K562 (cell line): Measurements from ENCODE around the gene CNTD1. TPM values are rescaled to one million over a fixed set of nuclear protein-coding genes. Genes with fewer than 3 reads are reported as not detected.

Experiments
- ATF1 ChIP-seq, 2 experiments: fragments of 450-650 bp in 1 of 2; IDR thresholded peaks; 2 replicates each; pipeline ENCODE4 v1.6.1; 2016; ENCODE audit warnings: missing compliant biosample characterization in 1 of 2, missing genetic modification characterization in 1 of 2
- BRF2 ChIP-seq: IDR thresholded peaks from 3 replicates; pipeline ENCODE4 v1.6.1; 2011; ENCODE audit warnings: borderline replicate concordance, mild to moderate bottlenecking; ENCODE audit not compliant: insufficient read length, insufficient read depth
- CBX5 ChIP-seq: IDR thresholded peaks from 2 replicates; pipeline ENCODE4 v1.6.1; 2014; ENCODE audit warnings: low read depth, borderline replicate concordance
- FOXK1 ChIP-seq: sonication (generic); formaldehyde crosslinking; IDR thresholded peaks from 2 replicates; pipeline ENCODE4 v1.8.0; 2022; ENCODE audit warnings: missing genetic modification reagents, mild to moderate bottlenecking, borderline replicate concordance
- GMEB1 ChIP-seq: fragments of 250-450 bp; sonication (Bioruptor Pico); IDR thresholded peaks from 2 replicates; pipeline ENCODE4 v1.4.0; 2020; ENCODE audit warnings: mild to moderate bottlenecking
- IRF9 ChIP-seq: fragments of 450-650 bp; IDR thresholded peaks from 2 replicates; pipeline ENCODE4 v1.6.1; 2016; ENCODE audit warnings: missing biosample characterization, missing genetic modification characterization
- JUNB ChIP-seq: fragments of 450-650 bp; formaldehyde crosslinking; conservative IDR thresholded peaks from 2 replicates; pipeline ENCODE4 v1.4.0; 2020; ENCODE audit warnings: mild to moderate bottlenecking
- PRPF4 ChIP-seq: fragments of 200-400 bp; formaldehyde crosslinking; IDR thresholded peaks from one replicate; pipeline ENCODE4 v1.6.1; 2017; ENCODE audit warnings: low read length, low read depth, mild to moderate bottlenecking; ENCODE audit not compliant: insufficient read depth, poor library complexity, severe bottlenecking
- RERE ChIP-seq: sonication (generic); formaldehyde crosslinking; IDR thresholded peaks from 2 replicates; pipeline ENCODE4 v1.8.0; 2023; ENCODE audit warnings: missing genetic modification reagents, mild to moderate bottlenecking, borderline replicate concordance
- SAFB ChIP-seq: fragments of 200-400 bp; formaldehyde crosslinking; IDR thresholded peaks from 2 replicates; pipeline ENCODE4 v1.6.1; 2017; ENCODE audit warnings: low read depth, low read length, borderline replicate concordance
- STAT5B ChIP-seq: fragments of 250-450 bp; sonication (Bioruptor Pico); IDR thresholded peaks from 2 replicates; pipeline ENCODE4 v1.8.0; 2021; ENCODE audit warnings: mild to moderate bottlenecking, inconsistent platforms
- THAP7 ChIP-seq: fragments of 250-450 bp; sonication (Bioruptor Pico); IDR thresholded peaks from 2 replicates; pipeline ENCODE4 v1.5.0; 2021
- ZBTB1 ChIP-seq: sonication (generic); formaldehyde crosslinking; IDR thresholded peaks from 2 replicates; pipeline ENCODE4 v1.8.1; 2023; ENCODE audit warnings: missing genetic modification reagents, low read depth, mild to moderate bottlenecking, borderline replicate concordance
- ZEB2 ChIP-seq: fragments of 450-650 bp; IDR thresholded peaks from 2 replicates; pipeline ENCODE4 v1.6.1; 2016
- ZNF140 ChIP-seq: fragments of 250-450 bp; sonication (Bioruptor Pico); IDR thresholded peaks from 2 replicates; pipeline ENCODE4 v1.8.0; 2021; ENCODE audit warnings: moderate library complexity, mild to moderate bottlenecking, inconsistent platforms
- ZNF695 ChIP-seq: fragments of 450-650 bp; formaldehyde crosslinking; IDR thresholded peaks from 2 replicates; pipeline ENCODE4 v1.4.0; 2020; ENCODE audit warnings: mild to moderate bottlenecking, moderate library complexity
- polyA plus RNA-seq, 8 experiments: library from polyadenylated mRNA; depleted of rRNA in 4 of 8; stranded (reverse) in 5 of 8; unstranded in 3 of 8; fragments of >200 nt; fragmentation: Nextera tagmentation in 2 of 8; fragmentation: Illumina TruSeq in 1 of 8; extraction: Ambion mirVana in 2 of 8; extraction: Trizol in 1 of 8; gene quantifications; 2 replicates each; pipeline versions ENCODE4 v1.2.1 to v1.2.3, GENCODE V29; 2011 to 2014; ENCODE audit warnings: inconsistent platforms in 1 of 8, missing spikeins in 1 of 8
- total RNA-seq, 7 experiments: library from RNA; depleted of rRNA in 6 of 7; stranded (reverse); fragments of >200 nt in 6 of 7; fragmentation: Illumina TruSeq in 2 of 7; extraction: Trizol in 2 of 7; gene quantifications; 2 replicates each; pipeline versions ENCODE4 v1.2.1 to v1.2.3, GENCODE V29; 2011 to 2021; ENCODE audit warnings: low replicate concordance in 1 of 7

Gene CNTD1
- total and polyA plus RNA-seq, 9 of the 15 experiments (the other 6 are each of a cell fraction or from before 2014, with no cell fraction given) = 0.12 to 0.86 (median 0.41) TPM; not detected in 1

- TF ChIP-seq THAP7 (CRISPR knock-in tag) (no peak), JUNB (CRISPR knock-in tag) (no peak), ZBTB1 (CRISPR knock-in tag) (no peak), SAFB (no peak), CBX5 (no peak), ZNF140 (no peak), FOXK1 (no peak; the same call in 1 of the 2 replicates), BRF2 (no peak), ZEB2 (peak; percentile 79), IRF9 (tag) (no peak), STAT5B (no peak), ZNF695 (CRISPR knock-in tag) (no peak), ATF1 (CRISPR knock-in tag; IDR thresholded peaks at IDR 0.05) (peak; percentile 92), ATF1 (tag; IDR thresholded peaks at IDR 0.05) (peak; percentile 100), PRPF4 (peak; percentile 44), RERE (CRISPR knock-in tag) (no peak), GMEB1 (CRISPR knock-in tag) (peak; percentile 67)
These were observed 34.5 kb downstream of the CNTD1 start, which contains the start of gene PSME3 (continued) for GRCh38 chr17:42832934-42833766.
